HTERT RPE-1 (cell line): ENCODE data around the gene RASA1.

Experiments
- in situ Hi-C: fragments of 300-500 bp; cut with MboI; formaldehyde crosslinking; loops from 4 replicates; pipeline ENCODE4 v1.14.3; 2020; ENCODE audit warnings: low sequenced_read_pairs

The RASA1 gene

DNA sequence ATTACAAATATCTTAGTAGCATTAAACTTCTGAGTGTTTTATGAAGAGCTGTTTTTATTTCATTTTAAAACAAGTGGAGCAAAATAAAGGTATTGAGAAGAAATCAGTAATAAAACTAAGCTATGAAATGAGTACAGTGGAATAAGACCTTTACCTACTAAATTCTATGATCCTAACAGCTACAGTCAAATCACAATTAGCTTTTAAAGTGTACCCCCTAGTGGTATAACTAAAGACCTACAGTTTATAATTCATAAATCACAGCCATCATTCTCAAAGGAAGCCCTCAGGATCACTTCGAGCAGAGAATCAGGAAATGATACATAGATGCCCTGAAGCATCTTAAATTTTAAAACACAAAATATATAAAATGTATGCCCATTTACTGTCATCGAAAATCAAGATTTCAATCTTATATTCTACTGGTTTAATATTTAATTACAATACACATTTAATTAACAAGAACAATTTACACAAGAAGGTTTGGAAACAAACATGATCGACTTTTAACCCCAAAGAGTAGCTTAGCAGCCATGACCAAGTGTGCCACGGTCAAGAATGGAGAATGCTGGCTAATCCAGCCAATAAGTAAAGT lies 132.7 kb downstream of the RASA1 start:
- in situ Hi-C loops, result no loop called here

DNA sequence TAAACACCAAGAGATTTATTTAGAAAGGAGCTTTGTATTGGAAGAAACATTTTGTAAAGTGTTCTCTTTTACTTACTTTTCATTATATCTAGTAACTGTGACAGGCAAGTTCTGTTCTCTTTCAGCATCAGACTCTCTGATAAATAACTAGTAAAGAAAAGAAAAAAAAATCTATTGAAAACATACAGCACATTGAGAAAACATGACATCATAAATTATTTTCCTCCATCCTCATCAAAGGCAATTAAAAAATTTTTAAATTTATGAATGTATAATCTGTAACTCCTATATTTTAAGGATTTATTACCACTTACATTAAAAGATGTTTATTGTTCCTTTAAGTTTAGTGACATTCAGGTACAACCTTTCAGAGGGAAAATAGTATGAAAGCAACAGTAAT lies 133.9 kb downstream of the RASA1 start:
- in situ Hi-C loops, result no loop called here

DNA sequence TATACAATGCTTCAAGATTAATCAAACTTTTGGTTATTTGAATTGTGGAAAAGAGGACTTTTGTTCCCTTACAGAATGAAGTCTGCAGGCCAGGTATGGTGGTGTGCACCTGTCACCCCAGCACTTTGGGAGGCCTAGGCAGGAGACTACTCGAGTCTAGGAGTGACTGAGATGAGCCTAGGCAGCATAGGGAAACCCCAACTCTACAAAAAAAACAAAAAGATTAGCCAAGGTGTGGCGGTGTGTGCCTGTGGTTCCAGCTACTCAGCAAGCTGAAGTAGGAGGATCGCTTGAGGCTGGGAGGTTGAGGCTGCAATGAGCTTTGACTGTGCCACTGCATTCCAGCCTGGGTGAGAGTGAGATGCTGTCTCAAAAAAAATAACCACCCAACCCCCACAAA lies 135.7 kb downstream of the RASA1 start:
- in situ Hi-C loops, result no loop called here

DNA sequence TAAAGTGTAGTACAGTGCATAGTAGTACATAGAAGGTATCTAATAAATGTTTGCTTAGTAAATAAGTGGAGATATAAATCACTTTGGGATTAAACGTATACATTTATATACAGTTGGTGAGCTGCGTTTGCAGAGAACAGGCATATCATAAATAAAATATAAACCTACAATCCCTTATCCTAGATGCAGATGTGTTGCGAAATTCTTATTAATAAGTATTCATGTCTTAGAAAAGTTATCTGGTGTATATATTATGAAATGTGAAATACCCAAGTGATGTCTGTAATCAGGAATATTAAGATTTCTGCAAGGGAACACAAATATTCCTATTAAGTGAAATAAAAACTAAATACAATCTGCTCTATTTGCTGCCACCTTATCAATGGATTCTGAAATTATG lies 136.2 kb downstream of the RASA1 start:
- in situ Hi-C loops, result no loop called here

DNA sequence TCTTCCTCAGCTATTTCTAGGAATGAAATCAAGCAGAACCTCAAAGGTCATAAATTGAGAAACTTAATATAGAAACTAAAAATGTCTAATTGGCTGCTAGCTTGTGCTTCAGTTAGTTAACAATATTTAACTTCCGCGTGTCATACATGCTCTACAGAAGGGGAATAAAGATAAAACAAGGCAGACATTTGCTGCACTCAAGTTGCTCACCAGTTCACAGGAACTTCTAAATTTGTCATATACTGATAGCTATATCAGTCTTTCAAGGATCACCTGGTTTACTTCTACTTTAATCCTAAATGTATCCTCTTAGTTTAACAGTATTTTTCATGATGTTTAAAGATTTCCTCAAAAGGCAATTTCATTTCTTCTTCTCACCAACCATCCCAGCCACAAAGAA lies 136.7 kb downstream of the RASA1 start:
- in situ Hi-C loops, result no loop called here

DNA sequence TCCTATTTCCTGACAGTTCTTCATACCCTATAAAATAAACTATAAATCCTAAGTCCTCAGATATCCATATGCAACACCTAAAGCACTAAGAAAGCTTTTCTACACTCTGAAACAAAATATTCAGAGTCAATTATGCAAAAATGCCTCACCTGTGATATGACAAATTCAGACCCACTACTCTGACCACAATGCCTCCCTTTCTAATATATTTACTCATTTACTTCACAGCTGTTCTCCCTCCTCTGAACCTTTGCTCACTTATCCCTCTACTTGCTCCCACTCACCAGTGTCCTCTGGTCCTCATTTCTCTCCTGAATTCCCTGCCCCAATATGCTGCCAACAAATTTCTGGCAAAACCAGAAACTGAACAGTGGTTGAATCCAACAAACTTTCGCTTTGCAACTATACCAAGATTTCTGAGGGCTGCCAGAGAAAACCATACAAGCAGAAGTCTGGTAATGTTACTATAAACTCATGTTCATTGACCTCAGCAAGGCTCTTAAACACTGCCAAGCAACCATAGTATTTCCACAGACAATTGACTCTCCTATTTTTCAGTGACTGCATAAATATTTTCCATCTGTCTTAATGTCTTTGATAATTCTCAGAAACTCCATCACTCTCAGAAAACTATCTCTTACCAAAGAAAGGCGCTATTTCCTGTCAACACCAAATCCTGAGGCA lies 137.9 kb downstream of the RASA1 start:
- in situ Hi-C loops, result no loop called here

DNA sequence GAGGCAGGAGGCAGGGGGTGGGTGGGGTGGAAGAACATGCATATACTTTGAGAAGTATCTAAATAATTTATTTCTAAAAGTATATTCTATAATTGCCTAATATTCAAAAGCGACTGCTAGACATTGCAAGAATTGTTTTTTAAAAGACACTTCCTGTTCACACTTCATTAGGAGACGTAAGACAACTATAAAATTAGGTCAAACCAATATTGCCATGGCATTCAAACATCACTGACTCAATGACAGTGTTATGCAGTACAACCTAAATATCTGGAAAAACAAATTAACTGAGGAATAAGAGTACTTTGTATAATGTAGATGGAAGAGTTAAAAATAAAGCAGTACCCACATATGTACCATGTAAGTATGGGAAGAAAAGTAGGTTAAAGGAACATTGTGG lies 140.5 kb downstream of the RASA1 start:
- in situ Hi-C loops, result no loop called here

DNA sequence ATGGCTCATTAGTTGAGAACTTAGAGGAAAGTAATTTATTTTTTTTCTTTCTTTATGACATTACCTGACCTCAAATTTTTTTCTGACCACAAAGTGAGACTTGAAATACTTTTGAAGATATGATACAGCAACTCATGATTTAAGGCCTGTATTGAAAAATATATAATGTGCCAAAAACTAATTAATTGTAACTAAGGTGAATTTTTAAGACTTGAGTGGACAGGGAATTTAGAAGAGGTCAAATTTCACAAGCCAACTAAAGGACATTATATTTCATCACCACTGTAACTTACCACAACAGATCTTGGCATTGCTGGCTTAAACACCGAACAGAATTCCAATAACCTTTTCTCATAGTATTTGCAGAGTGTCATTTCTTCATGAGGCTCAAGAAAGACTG lies 143.2 kb downstream of the RASA1 start:
- in situ Hi-C loops, result no loop called here

DNA sequence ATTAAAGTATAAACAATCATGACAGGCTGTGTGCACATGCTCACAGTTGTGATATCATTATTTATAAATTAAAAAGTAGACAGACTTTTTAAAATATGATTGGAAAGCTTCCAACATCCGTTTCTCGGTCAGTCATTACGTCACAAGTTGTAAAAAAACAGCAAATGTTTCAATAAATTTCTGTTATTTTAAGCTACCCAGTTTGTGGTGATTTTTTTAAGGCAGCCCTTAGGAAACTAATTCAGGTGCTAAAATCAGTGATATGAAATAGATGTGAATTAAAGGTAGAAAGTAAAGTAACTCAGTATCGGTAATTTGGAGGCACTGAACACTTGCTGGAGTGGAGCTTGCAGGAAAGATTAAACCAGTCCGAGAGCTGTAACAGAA lies 143.9 kb downstream of the RASA1 start:
- in situ Hi-C loops, result no loop called here

DNA sequence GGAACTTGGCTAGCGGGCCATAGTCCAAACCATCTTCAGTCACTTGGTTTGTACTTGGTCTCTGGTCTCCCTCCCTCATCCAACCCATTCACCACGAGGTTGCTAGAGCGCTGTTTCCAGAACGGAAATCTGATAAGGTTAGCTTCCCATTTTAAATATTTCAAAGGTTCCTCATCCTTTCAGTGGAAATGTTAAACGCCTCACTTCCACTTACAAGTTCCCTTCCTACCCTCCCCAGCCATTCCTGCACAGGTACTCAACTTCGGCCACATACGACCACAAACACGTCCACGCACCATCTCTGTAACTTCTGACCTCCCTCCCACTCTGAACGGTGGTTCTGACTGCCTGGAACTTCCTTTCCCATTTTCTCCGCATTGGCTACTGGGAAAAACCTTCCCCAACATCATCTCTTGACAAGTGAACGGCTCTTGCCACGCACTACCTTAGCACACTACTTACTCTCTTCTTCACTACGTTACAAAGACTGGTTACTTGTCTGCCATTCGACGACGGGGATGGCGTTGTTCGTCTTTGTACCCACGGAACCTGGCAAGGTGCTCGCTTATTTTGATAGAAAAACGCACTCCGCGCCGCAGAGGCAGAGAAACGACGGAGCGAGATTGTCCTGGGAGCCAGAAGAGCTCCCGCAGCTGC lies 144.4 kb downstream of the RASA1 start:
- in situ Hi-C loops, result no loop called here

DNA sequence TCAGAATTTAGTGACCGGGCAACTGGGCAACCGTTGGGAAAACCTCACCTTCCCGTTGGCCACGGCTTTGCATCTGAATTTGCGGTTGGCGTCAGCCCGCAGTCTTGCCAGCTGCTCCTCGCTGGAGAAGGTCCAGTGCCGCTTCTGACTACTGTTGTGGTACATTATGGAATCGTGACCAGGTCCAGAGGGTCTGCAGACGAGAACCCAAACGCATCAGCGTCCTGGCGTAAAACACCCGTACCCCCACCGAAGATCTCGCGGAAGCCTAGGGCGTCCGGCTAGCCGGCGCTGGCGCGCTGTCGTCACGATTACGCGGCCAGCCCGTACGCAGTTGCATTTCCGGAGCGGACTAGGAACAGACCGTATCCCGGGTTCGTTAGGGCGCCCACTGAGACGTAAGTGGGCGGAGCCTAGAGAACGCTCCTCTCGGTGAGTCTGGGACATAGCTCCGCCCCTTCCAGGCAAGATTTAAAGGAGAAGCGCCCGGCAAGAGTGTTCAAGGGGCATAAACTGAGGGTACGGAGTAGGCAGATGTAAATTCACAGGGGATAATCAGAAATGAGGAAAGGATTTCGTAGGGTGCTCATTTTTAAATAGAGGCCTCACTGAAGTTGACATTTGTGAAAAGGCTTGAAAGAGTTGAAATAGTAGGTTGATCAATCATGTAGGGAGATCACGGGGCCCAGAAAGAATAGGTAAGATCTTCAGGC lies 145.1 kb downstream of the RASA1 start, which contains the start of gene CCNH:
CCNH (minus strand) TSS at position 301 of the 713 bp plus-strand sequence; CDS start at position 165, 136 bp downstream.
- in situ Hi-C loops, result no loop called here

DNA sequence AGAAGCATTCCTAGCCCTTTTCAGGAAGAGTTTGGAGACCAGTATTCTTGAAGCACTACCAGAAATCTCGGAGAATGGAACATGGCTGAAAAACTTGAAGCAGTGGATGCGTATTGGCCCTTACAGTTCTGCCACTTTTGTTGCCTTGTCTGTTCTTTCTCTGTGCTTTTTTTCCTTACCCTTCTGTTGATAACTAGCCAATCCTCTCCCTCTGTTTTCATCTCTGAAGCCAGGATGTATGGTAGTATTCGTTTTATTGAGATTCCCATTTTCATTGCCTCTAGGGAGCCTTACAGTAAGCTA lies 145.6 kb downstream of the RASA1 start:
- in situ Hi-C loops, result no loop called here

DNA sequence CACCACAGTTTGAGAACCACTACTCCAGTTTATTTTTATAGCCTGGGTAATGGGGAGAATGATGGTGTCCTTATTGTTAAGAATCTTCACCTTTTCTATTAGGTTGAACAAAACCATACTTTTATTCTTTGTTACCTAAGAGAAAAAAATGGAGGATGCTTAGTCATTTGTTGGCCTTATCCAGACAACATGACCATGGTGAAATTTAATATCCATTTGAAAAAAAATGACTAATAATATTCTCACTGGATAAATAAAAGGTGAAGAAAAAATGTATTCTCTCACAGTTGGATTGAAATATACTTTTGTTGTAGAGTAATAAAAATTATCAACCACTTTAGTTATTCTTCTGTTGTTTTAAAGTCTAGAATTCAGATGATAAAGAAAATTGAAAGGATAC lies 150.8 kb downstream of the RASA1 start:
- in situ Hi-C loops, result no loop called here

DNA sequence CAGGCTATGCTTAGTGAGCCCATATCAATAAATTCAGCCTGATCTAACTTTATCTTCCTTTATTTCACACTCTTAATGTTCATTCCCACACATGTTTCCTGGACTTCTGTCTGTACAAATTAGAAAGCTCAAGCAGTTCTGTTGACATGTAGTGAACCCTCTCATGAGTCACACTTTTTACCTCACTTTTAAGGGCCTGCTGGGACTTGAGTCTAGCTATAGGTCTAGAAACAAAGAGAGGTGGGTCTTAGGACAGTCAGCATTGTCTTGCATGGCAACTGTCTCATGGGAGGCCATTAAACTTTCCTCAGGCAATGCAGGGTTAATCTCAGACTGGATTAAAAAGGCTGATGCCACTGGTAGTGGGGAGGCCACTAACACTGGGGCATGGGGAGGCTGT lies 153.6 kb downstream of the RASA1 start:
- in situ Hi-C loops, result no loop called here

DNA sequence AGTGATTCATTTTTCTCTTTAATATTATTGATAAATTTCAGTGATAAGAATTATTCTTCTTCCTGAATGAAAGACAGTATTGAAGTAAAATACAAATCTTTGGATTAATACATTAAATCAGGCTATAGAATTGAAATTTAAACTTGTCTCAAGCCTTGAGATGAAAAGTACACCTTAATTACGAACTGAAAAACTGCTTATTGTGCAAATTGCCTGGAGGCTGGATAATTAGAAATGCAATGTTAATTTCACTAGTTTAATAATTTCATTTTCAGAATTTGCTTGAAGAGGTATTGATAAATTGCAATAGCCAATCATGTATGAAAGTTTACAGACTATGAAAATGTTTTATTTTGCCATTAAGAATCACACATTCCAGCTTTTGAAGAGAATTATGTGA lies 156.1 kb downstream of the RASA1 start:
- in situ Hi-C loops, result no loop called here

DNA sequence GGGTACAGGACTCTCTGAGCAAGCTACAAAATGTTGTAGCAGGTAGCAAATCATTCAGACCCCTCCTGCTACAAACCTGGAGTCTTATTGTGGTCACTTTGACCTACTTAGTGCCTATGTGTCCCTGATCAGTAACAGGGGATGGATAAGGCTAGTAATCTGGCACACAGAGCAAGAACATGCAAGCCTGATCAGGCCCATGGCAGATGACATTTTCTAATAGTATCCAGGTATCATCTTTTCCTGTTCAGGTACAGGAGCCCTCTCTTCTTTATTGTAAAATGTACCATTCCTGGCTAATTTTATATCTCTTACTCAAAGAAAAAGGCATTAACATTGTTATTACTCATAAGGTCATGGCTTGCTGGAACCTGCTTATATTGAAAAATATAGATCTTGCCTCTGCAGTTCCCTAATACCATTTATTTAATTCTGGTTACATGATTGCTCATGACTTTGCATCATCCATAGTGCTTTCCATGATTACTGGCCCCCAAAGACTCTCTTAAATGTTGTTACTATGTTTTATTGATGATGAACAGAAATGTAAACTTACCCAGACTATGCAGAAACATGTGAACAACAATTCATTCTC lies 163.3 kb downstream of the RASA1 start:
- in situ Hi-C loops, result no loop called here

DNA sequence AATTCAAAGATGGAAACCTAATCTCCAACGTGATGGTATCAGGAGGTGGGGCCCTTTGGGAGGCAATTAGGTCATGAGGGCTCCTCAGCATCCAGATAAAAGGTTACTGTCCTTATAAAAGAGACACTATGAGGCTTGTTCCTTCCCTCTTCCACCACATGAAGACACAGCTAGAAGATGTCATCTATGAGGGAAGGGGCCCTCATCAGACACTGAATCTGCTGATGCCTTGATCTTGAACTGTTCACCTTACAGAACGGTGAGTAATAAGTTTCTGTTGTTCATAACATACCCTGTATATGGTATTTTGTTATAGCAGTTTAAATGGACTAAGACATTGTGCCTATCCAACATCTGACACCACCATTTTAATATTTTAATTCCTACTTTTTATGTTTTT lies 164.8 kb downstream of the RASA1 start:
- in situ Hi-C loops, result no loop called here

DNA sequence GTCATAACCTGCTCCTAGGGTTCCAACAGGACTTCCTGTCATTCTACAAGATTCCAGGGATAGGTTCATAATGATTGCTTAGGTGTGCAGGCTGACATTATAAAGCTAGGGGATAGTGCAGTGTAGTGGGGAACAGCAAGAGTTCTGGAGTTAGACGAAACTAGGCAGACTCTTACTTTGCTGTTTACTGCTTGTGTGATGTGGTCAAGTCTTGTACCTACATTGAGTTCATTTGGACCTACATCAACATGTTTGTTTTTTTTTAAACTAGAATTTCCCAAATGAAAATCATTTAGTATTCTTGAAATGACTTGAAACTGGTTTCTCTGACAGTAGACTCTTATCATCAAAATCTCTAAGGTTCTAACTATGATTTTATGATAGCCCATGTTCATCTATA lies 166.3 kb downstream of the RASA1 start:
- in situ Hi-C loops, result no loop called here

DNA sequence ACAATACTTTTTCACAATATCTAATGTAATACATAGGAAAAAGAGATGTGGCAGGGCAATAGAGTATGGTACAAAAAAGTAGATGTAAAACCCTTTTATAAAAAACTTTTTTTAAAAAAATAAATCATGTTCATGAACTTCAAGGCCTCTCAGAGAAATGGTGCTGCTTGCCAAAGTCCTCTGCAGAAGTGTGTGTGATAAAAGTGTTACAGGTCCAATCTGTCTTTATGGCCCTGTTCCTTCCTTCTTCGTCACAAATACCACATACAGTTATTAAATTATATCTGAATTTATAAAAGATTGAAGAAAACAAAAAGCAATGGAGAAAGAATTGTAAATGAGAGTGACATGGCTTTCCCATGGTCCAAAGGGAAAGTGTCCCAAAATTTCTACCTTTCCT lies 166.8 kb downstream of the RASA1 start:
- in situ Hi-C loops, result no loop called here

DNA sequence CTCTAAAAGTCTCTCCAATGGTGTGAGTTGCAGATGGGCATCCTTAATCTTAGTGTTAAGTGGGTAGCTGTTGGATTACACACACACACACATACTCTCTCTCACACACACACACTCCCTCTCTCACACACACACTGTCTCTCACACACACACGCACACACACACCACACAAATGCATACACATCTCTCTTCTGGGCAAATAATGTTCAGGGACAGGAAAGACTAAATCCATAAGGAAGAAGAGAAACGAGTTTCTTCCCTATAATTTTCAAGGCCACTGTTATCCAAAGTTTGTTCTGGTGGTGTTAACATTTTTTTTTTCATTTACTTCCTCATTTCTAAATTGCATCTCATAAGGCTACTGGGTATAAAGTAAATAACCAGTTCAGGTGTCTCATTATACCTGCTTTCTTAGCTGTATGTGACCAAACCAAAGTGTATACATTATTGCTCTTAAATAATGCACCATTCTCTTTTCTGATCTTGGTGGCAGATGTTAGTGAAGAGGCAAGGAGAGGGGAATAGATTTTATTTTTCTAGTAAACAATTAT lies 167.5 kb downstream of the RASA1 start:
- in situ Hi-C loops, result no loop called here

DNA sequence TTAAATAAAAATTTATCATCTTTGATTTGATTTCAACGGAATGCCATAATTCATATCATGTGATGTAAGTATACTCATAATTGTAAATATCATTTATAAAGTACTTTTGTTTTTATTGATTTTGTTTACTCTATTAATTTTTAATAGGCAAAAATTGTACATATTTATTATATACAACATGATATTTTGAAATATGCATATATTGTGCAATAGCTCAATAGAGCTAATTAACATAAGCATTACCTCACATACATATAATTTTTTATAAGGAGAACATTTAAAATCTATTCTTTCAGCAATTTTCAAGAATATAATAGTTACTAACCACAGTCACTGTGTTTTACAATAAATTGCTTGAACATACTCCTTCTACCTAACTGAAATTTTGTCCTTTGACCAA lies 170.0 kb downstream of the RASA1 start:
- in situ Hi-C loops, result no loop called here
